D721Med (cell line): Measurements from ENCODE around the gene COL26A1.

Experiments
- DNase-seq: peaks from one replicate; pipeline ENCODE4 v3.0.0; 2011; ENCODE audit warnings: low spot score; ENCODE audit not compliant: insufficient read length
- FAIRE-seq: peaks from 2 replicates; lab custom pipeline; 2011; peaks lifted over from hg19 to GRCh38; lab: Jason Lieb, UNC
- TF ChIP-seq, protein P1 (sequence below): IDR thresholded peaks from 2 replicates; pipeline ENCODE4 v1.5.1; 2012; ENCODE audit warnings: mild to moderate bottlenecking, control low read depth; ENCODE audit not compliant: insufficient read depth; ENCODE audit errors: missing control alignments

Gene COL26A1

DNA sequence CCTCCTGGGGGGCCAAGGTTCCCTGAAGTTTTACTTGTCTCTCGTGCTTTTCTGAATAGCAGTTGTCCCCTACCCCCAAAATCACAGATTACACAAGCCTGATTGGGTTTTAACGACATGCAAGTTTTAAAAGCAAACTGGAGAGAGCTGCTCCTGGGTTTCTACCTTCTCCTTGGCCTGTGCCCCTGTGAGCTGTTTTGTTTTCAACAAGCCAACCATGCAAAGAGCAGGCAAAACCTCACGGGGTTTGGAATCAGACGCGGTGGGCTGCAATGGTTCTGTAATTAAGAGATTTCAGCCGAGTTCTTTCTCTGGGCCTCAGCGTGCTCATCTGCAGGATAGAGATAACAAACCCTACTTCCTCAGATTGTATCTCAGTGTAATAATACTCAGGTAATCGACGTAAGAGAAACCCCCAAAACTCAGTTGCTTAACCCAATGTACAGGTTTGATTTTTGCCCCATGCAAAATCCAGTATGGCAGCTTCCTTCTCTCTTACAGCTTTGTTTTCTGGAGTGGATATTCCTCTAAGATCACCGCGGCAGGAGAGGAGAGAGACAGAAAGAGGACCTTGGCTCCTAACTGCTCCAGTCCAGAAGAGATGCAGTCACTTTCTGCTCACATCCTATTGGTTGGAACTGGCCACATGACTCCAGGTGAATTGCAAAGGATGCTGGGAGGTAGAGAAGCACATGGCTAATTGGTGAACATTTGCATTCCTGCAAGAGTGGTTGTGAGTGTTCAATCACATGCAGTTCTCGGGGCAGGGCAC lies 224.4 kb downstream of the COL26A1 start:
- no peak for FAIRE-seq
- TF ChIP-seq, protein P1, sequence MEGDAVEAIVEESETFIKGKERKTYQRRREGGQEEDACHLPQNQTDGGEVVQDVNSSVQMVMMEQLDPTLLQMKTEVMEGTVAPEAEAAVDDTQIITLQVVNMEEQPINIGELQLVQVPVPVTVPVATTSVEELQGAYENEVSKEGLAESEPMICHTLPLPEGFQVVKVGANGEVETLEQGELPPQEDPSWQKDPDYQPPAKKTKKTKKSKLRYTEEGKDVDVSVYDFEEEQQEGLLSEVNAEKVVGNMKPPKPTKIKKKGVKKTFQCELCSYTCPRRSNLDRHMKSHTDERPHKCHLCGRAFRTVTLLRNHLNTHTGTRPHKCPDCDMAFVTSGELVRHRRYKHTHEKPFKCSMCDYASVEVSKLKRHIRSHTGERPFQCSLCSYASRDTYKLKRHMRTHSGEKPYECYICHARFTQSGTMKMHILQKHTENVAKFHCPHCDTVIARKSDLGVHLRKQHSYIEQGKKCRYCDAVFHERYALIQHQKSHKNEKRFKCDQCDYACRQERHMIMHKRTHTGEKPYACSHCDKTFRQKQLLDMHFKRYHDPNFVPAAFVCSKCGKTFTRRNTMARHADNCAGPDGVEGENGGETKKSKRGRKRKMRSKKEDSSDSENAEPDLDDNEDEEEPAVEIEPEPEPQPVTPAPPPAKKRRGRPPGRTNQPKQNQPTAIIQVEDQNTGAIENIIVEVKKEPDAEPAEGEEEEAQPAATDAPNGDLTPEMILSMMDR, result no peak
- no peak for DNase-seq

DNA sequence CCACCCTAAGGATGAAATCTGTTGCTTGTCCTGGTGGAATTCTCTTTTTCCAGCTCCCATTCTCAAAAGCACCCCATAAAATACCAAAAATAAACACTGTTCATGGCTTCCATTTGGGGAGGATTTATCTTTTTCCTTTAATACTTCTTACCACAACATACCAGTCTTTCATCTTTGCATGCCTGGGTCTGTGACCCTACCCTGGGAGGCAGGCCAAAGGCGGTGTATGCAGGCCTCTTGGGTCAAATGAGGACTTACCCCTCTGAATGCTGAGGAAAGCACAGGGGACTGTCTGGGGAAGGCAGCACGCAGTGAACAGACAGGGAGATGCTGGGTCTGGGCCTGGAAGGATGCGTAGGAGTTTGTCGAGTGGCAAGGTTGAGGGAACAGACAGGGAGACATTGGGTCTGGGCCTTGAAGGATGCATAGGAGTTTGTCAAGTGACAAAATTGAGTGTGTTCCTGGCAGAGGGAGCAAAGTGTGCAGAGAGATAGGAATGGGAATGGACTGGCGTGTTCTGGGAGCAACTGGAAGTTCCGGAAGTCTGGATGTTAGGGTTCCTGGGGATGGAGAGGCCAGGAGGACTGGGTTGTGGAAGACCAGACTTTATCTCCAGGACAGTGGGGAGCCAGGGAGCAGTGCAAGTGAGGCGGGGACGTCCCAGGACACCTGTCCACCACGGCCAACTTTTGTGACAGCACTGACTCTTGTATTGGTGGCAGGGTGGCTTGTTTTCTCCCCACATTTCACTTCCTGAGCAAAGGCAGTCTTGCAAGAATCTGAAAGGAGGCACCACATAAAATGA lies 225.7 kb downstream of the COL26A1 start:
- no peak for FAIRE-seq

GRCh38 chr7:101589052-101589451 lies 226.4 kb downstream of the COL26A1 start:
- DNase-seq, result no peak
- TF ChIP-seq, protein P1, result no peak
- FAIRE-seq, result no peak

More for the DNA sequence above, 225.7 kb downstream of the COL26A1 start:
- TF ChIP-seq, protein P1, result no peak
- DNase-seq, result no peak

- TF ChIP-seq, protein P1, result no peak
- no peak for FAIRE-seq
- no peak for DNase-seq
Measured at GRCh38 chr7:101589976-101590662, 227.4 kb downstream of the COL26A1 start.

DNA sequence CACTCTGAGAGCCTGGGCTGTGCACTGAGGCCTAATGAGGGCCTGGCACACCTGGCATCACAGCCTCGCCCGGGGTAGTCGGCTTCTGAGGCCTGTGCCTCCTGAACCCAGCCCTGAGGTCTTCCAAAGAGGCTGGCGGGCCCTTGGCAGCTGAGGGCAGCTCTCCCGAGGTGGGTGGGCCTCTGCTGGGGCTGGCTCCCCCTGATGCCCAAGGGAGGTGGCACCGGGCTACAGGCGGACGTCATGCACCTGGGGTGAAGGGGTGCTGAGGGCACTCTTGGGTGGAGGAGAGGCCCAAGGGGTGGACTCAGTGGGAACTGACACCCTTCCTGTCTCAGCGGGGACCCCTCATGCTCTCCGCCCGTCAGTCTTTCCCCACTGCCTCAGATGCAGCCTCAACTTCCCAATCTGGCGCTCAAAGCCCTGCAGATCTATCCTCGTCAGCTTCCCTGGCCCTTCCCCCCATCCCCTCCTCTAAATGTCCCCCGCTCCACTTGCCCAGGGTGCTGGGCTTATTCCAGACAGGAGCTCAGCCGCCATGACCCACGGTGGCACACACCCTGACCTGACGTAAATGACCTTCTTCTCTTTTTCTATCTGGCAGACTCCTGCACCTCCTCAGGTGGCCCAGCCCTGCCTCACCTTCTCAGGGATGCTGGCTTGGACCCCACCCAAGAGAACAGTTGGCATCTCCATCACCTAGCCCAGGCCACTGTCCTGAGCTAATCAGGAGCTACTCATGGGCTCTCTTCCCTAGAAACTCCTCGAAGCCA lies 228.2 kb downstream of the COL26A1 start:
- DNase-seq (no peak), FAIRE-seq (no peak)
- TF ChIP-seq, protein P1, result no peak

- TF ChIP-seq, protein P1, result no peak
- no peak for DNase-seq
- no peak for FAIRE-seq
Measured at GRCh38 chr7:101591504-101591903, 228.8 kb downstream of the COL26A1 start.
